Measurements from ENCODE around the gene MED15. TPM values are rescaled to one million over a fixed set of nuclear protein-coding genes. Genes with fewer than 3 reads are reported as not detected.

The MED15 gene
- polyA plus RNA-seq, 1 experiment = 42.7 TPM

- POLR2A ChIA-PET = no interaction called here
- no peak for TF ChIP-seq CTCF (IDR thresholded peaks at IDR 0.05; ENCODE audit: insufficient read depth, low read depth, low read length)
- Histone ChIP-seq H3K27me3 (ENCODE audit: control insufficient read depth, insufficient read depth, low read length) (no peaks in the 10 kb centered on the region; the same call in 1 of the 2 replicates), H3K4me3 (ENCODE audit: low read depth, low read length) (no peak overlapping the region), H3K36me3 (ENCODE audit: control insufficient read depth, insufficient read depth, low read length) (no peaks in the 10 kb centered on the region)
- no peak for DNase-seq (ENCODE audit: low read depth)
- CTCF ChIA-PET = no interaction called here
These were observed 113.8 kb downstream of the MED15 start for GRCh38 chr22:20621162-20621561.

GRCh38 chr22:20622650-20623339 lies 115.4 kb downstream of the MED15 start:
- H3K27me3 ChIP-seq (ENCODE audit: control insufficient read depth, insufficient read depth, low read length) = no peaks in the 10 kb centered on the region; the same call in 1 of the 2 replicates
- POLR2A ChIA-PET = no interaction called here
- CTCF ChIA-PET = no interaction called here
- no peak for TF ChIP-seq CTCF (IDR thresholded peaks at IDR 0.05; ENCODE audit: insufficient read depth, low read depth, low read length)
- no peak for DNase-seq (ENCODE audit: low read depth)
- no peak overlapping the region for H3K4me3 ChIP-seq (ENCODE audit: low read depth, low read length)
- H3K36me3 ChIP-seq (ENCODE audit: control insufficient read depth, insufficient read depth, low read length) = no peaks in the 10 kb centered on the region

- Histone ChIP-seq H3K36me3 (ENCODE audit: control insufficient read depth, insufficient read depth, low read length) (no peaks in the 10 kb centered on the region), H3K4me3 (ENCODE audit: low read depth, low read length) (no peak overlapping the region), H3K27me3 (ENCODE audit: control insufficient read depth, insufficient read depth, low read length) (peaks cover 2% of the 10 kb centered on the region; the same call in 1 of the 2 replicates)
- no peak for DNase-seq (ENCODE audit: low read depth)
- CTCF ChIA-PET = no interaction called here
- POLR2A ChIA-PET = no interaction called here
- TF ChIP-seq CTCF (IDR thresholded peaks at IDR 0.05; ENCODE audit: insufficient read depth, low read depth, low read length) = no peak
These were observed 116.8 kb downstream of the MED15 start for GRCh38 chr22:20624161-20624616.

GRCh38 chr22:20625270-20625669 lies 117.9 kb downstream of the MED15 start:
- no peak for DNase-seq (ENCODE audit: low read depth)
- H3K36me3 ChIP-seq (ENCODE audit: control insufficient read depth, insufficient read depth, low read length) = no peaks in the 10 kb centered on the region
- peaks cover 2% of the 10 kb centered on the region; the same call in 1 of the 2 replicates for H3K27me3 ChIP-seq (ENCODE audit: control insufficient read depth, insufficient read depth, low read length)
- H3K4me3 ChIP-seq (ENCODE audit: low read depth, low read length) = no peak overlapping the region
- CTCF ChIA-PET = no interaction called here
- POLR2A ChIA-PET = no interaction called here
- TF ChIP-seq CTCF (IDR thresholded peaks at IDR 0.05; ENCODE audit: insufficient read depth, low read depth, low read length) = no peak

GRCh38 chr22:20626811-20627210 lies 119.4 kb downstream of the MED15 start:
- Histone ChIP-seq H3K4me3 (ENCODE audit: low read depth, low read length) (no peak overlapping the region), H3K36me3 (ENCODE audit: control insufficient read depth, insufficient read depth, low read length) (no peaks in the 10 kb centered on the region), H3K27me3 (ENCODE audit: control insufficient read depth, insufficient read depth, low read length) (peaks cover 6% of the 10 kb centered on the region; the same call in 1 of the 2 replicates)
- POLR2A ChIA-PET = no interaction called here
- CTCF ChIA-PET = no interaction called here
- TF ChIP-seq CTCF (IDR thresholded peaks at IDR 0.05; ENCODE audit: insufficient read depth, low read depth, low read length) = no peak
- no peak for DNase-seq (ENCODE audit: low read depth)
